GM18520 (cell line): ENCODE measurements around the gene KIAA1671.

Source experiments
- ATAC-seq: cut with Tn5 transposase; IDR thresholded peaks from one replicate; pipeline ENCODE4 v1.9.1; 2021; ENCODE audit not compliant: unreplicated experiment

Gene KIAA1671

GRCh38 chr22:25007444-25008106, 55.1 kb downstream of the KIAA1671 start:
- ATAC-seq, result no peak

DNA sequence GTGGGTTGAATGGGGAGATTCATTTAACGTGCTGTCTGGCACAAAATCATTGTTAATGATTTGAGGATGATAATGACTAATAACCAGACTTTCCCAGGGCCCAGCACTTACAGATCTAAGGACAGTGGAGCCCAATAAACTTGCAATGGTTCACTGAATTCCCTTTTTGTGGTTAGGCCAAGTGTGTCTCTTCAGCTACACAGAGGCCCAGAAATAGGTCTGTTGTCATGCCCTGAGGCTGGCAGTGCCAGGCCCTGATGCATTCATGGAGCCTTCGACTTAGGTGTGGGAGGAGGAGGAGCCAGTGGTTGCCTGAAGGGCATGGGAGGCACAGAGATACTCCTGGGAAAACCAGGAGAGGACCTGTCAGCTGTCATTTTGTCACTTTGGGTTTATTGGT, 56.1 kb downstream of the KIAA1671 start:
- no peak for ATAC-seq

DNA sequence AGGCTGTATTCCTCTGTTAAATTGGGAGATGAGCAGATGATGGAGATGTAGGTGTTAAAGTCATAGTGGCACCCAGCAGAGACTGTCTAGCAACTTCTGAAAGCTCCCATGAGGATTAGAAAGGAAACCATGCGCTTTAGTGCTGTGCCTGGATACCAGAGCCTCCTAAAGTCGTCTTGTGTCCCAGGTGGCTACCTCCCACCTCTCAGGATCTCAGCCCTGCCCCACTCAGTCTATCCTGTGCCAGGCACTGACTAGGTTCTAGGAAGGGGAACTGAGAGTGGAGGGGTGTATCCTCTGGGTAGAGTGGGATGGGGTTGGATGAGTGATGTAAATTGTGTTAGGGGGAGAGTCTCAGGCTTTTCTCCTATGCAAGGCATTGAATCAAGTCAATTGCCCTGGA, 60.2 kb downstream of the KIAA1671 start:
- no peak for ATAC-seq

DNA sequence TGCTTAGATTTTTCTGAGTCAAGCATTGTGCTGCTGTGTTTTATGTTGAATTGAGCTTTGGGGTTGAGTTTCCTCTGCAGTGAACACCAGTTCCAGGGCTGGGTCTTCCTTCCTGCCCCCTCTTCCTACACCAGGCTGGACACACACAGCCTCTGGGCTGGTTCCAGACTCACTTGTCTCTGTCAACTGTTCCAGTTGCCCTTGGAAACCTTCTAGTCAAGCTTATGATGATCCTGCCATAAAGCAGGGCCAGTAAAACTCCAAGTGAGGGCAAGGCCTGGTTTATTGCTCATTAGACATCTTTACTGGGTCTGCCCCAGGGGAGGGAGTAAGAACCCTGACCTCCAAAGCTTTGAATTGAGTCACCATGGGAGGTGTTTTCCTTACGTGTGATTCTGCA, 61.1 kb downstream of the KIAA1671 start:
- ATAC-seq, result no peak

GRCh38 chr22:25014896-25015755, 62.6 kb downstream of the KIAA1671 start:
- no peak for ATAC-seq

DNA sequence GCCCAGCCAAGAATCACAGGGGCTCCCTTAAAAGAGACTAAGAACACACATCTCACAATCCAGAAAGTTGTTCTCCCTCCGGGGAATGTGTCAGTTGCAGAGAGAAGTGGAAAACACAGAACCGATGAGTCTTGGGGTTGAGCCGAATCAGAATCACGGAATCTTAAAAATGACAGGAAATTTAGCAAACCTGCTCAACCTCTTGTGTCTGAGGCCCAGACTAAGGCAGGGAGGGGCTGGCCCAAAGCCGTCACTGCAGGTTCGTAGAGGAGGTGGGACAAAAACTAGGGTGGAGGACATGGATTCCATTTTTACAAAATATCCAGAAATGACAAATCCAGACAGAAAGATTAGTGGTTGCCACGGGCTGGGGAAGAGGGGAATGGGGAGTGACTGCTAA, 63.8 kb downstream of the KIAA1671 start:
- no peak for ATAC-seq

GRCh38 chr22:25018009-25018408, 65.5 kb downstream of the KIAA1671 start:
- no peak for ATAC-seq

- no peak for ATAC-seq
Observed at GRCh38 chr22:25019427-25020184, 67.1 kb downstream of the KIAA1671 start.

DNA sequence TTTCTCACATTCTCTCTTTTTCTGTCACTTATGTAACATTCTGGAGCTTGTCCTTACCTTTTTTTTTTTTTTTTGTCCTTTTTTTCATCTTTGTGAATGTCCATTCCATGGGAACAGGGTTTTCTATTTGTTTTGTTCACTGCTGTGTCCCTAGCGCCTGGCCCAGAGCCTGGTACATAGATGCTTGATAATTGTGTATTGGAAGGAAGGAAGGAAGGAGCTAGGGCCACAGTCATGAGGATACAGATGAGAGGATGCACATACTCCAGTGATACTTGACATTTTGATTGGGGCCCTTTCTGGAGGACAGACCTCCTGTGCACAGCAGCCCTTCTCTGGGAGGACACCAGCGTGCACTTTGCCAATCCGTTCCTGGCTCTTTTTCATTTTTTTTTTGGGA, 68.9 kb downstream of the KIAA1671 start:
- ATAC-seq, result no peak

DNA sequence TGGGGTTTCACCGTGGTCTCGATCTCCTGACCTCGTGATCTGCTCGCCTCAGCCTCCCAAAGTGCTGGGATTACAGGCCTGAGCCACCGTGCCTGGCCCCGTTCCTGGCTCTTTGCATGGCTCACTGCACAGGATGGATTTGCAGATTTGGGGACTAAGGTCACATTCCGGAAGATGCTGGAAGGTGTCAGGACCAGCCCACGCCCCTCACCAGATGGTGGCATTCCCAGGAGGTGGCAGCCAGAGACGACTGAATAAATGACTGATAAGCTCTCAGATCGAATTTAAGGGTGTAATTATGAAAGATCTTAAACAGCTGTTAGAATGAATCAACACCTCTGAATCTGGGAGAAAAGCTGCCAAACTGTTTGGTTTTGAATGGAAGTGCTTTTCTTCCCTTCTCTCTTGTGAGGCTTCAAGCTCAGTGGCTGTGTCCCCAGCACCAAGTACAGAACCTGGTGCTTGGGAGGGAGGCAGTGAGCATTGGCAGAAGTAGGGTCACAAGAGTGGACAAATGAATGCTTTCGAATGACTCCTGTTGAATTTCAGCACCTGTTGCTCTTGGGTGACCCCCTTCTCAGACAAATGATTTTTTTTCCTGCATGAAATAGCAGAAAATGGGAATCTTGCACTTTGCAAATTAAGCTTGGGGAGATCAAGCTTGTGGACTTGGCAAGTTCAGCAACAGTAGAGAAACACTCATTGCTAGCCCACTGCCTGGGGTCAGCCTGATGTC, 69.6 kb downstream of the KIAA1671 start:
- ATAC-seq, result no peak

- ATAC-seq, result no peak
Observed at GRCh38 chr22:25023879-25024278, 71.4 kb downstream of the KIAA1671 start.

GRCh38 chr22:25024895-25025294, 72.4 kb downstream of the KIAA1671 start:
- no peak for ATAC-seq

DNA sequence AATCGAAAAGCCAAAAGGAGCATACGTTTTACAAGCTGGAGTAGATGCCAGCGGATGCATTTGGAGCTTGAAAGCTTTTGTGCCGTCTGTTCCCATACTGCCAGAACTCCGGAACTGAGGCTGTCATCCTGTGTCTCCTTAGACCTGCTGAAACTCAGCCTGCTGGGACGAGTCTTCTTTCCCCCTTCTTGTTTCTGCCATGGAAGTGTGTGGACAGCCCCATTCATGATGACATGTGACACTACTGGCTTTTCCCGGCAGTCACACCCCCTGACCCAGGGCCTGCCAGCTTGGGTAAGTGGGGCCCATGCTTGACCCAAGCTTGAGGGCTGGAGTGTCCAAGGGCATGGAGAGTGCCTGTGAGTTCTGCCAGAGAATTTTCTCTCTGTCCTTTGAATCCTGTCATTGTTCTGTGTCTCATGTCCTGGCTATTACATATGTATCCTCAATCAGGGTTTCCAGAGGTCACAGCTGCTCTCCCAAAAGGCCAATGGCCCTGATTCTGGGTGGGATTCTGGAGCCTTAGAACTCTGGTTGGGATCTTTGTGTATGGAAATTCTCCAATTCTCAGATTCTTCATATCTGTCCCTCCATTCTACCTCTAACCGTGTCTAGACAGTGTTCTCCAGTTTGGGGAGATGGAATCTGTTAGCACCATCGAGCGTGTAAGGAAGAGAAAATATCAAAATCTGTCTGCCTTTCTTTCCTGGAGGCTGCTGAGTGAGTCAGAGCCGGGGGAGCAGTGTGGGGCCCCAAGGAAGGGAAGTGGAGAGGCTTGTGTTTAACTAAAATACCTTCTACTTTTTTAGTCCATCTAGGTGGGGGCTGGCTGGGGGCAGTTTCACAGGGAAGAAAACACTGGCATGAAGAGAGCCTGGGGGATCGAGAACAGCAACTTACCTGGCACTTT, 73.2 kb downstream of the KIAA1671 start:
- ATAC-seq, result no peak

- ATAC-seq, result no peak
Observed at GRCh38 chr22:25027043-25027906, 74.8 kb downstream of the KIAA1671 start.

DNA sequence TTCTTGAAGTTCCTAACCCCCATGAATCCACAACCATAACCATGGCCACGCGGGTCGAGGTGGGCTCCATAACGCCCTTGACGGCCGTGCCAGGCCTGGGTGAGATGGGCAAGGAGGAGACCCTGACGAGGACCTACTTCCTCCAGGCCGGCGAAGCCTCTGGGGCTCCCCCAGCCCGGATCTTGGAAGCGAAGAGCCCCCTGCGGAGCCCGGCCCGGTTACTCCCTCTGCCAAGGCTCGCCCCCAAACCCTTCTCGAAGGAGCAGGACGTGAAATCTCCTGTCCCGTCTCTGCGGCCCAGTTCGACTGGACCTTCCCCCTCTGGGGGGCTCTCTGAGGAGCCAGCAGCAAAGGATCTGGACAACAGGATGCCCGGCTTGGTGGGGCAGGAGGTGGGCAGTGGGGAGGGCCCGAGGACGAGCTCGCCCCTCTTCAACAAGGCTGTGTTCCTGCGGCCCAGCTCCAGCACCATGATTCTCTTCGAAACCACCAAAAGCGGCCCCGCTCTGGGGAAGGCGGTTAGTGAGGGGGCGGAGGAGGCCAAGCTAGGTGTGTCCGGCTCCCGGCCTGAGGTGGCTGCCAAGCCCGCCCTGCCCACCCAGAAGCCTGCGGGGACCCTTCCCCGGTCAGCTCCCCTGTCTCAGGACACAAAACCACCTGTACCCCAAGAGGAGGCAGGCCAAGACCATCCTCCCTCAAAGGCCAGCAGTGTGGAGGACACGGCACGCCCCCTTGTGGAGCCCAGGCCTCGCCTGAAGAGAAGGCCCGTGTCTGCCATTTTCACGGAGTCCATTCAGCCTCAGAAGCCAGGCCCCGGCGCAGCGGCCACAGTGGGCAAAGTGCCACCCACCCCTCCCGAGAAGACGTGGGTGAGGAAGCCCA, 75.7 kb downstream of the KIAA1671 start:
- ATAC-seq, result no peak

- no peak for ATAC-seq
Observed at GRCh38 chr22:25028841-25029141, 76.3 kb downstream of the KIAA1671 start.

DNA sequence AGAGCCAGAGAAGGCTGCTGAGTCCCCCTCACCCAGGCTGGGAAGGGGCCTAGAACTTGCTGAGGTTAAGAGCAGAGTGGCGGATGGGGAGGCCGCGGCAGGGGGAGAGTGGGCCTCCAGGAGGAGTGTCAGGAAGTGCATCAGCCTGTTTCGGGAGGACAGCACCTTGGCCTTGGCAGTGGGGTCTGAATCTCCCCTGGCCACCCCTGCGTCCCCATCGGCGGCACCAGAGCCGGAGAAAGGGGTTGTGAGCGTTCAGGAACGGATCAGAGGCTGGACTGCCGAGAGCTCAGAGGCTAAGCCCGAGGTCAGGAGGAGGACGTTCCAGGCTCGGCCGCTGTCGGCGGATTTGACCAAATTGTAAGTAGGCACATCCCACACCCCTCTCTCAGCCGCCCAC, 76.7 kb downstream of the KIAA1671 start:
- ATAC-seq, result no peak

- no peak for ATAC-seq
Observed at GRCh38 chr22:25030636-25031035, 78.1 kb downstream of the KIAA1671 start.
